Measurements from ENCODE around the gene DDX10.

DNA sequence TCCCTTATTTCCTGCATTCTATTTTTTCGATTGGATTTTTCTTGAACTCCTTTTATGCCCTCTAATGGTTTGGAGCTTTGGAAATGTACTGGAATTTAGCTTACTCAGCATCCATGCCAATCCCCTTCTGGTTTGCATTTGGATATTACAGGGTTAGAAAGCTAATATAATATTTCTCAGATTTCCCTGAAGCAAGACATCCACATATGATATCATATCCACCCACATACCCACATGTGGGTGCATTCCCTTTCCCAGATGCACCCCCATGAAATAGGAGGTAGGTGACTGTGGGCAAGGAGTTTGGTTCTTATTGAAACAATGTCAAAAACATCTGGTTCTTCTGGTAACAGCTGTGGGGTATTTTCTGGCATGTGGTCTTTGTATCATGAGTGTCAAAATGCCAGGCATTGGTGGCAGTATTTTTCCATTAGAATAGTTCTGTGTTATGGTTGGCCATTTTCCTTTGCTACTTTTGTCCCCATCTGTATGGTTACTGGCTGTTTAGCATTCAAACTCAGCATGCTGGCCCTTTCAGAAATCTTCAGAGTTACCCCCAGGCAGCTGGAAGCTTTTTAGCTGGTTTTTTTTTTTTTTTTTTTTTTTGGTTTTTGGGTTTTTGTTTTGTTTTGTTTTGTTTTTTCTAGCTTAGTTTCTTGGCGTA, 32.7 kb upstream of the DDX10 start:
- no peak for TF ChIP-seq EZH2 (IDR thresholded peaks at IDR 0.05)
- TF ChIP-seq POLR2AphosphoS5 (IDR thresholded peaks at IDR 0.05; ENCODE audit: borderline replicate concordance, low read depth, low read length) = no peak
